Neural crest cell (in vitro differentiated cells): ENCODE results near the gene UBTF. TPM values are rescaled to one million over a fixed set of nuclear protein-coding genes. Genes with fewer than 3 reads are reported as not detected.
A peak's percentile ranks its signal among the peaks of the same experiment; 100 is the strongest.

ENCODE experiments used
- DNase-seq: peaks from one replicate; pipeline ENCODE4 v3.0.0; 2021; ENCODE audit warnings: low read depth, mixed read lengths, low spot score
- H3K27ac Mint-ChIP-seq: one replicate; pipeline ENCODE4 v1.8.0; 2021; ENCODE audit warnings: mild to moderate bottlenecking, mixed read lengths; ENCODE audit not compliant: unreplicated experiment
- H3K27me3 Mint-ChIP-seq: 2 replicates; pipeline ENCODE4 v1.8.0; 2021; ENCODE audit warnings: low read depth, mild to moderate bottlenecking, mixed read lengths
- H3K36me3 Mint-ChIP-seq: 2 replicates; pipeline ENCODE4 v1.8.0; 2021; ENCODE audit warnings: low read depth, mild to moderate bottlenecking, mixed read lengths
- H3K4me1 Mint-ChIP-seq: 2 replicates; pipeline ENCODE4 v1.8.0; 2021; ENCODE audit warnings: mixed read lengths
- H3K4me3 Mint-ChIP-seq: one replicate; pipeline ENCODE4 v1.8.0; 2021; ENCODE audit warnings: mild to moderate bottlenecking, mixed read lengths
- H3K9me3 Mint-ChIP-seq: 2 replicates; pipeline ENCODE4 v1.8.0; 2021; ENCODE audit warnings: mixed read lengths
- total RNA-seq: library from RNA; stranded (reverse); gene quantifications from 2 replicates; pipeline ENCODE4 v1.2.1, GENCODE V29; 2021
- TF ChIP-seq, protein P1 (sequence below): fragments of 200-600 bp; sonication (generic); conservative IDR thresholded peaks from 2 replicates; pipeline ENCODE4 v1.5.0; 2021; ENCODE audit warnings: antibody characterized with exemption, mild to moderate bottlenecking

UBTF gene
- total RNA-seq, 1 donor from 2014 or later, result 106 TPM

- Mint-ChIP-seq H3K4me3 (peak overlapping the region; percentile 99), H3K36me3 (peaks cover 4% of the 10 kb centered on the region), H3K4me1 (peaks cover 46% of the 10 kb centered on the region), H3K27me3 (peaks cover 4% of the 10 kb centered on the region), H3K27ac (no peak overlapping the region), H3K9me3 (no peaks in the 10 kb centered on the region)
- DNase-seq, result no peak
- TF ChIP-seq, protein P1, sequence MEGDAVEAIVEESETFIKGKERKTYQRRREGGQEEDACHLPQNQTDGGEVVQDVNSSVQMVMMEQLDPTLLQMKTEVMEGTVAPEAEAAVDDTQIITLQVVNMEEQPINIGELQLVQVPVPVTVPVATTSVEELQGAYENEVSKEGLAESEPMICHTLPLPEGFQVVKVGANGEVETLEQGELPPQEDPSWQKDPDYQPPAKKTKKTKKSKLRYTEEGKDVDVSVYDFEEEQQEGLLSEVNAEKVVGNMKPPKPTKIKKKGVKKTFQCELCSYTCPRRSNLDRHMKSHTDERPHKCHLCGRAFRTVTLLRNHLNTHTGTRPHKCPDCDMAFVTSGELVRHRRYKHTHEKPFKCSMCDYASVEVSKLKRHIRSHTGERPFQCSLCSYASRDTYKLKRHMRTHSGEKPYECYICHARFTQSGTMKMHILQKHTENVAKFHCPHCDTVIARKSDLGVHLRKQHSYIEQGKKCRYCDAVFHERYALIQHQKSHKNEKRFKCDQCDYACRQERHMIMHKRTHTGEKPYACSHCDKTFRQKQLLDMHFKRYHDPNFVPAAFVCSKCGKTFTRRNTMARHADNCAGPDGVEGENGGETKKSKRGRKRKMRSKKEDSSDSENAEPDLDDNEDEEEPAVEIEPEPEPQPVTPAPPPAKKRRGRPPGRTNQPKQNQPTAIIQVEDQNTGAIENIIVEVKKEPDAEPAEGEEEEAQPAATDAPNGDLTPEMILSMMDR, result no peak
Observed at GRCh38 chr17:44188576-44189403, 30.7 kb downstream of the UBTF start.

DNA sequence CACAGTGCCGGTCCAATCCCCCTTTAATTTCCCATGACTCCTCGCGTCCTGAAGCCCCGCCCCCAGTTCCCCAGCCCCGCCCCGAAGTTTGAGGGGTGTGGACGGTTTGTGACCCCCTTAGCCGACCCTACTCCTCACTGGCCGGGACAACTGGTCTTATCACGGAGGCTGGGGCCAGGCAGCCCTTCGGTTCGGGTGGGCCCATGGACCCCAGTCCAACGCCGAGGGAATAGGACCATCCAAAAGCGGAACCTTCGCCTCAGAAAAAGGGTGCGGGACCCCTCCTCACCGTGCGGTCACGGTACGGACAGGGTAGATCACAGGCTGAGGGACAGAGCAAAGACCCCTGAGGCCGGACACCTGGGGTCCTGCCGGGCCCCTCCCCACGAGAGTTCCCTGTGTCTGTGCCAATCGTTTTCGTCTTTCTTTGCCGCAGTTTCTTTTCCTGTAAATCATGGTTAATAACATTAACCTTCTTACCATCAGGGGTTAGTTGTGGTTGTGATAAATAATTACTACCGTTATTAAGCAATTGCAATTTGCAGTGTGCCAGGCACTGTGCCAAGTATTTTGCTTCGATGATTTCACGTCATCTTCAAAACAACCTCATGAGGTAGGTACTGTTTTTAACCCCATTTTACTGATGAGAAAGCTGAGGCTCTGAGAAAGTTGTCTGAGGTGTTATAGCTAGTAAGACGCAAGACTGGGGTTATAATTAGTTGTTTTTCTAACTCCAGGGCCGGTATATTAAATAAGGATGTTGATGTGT is 32.2 kb downstream of the UBTF start:
- peak overlapping the region; percentile 93 for H3K27ac Mint-ChIP-seq
- DNase-seq, result no peak
- TF ChIP-seq, protein P1, result no peak
- peaks cover 43% of the 10 kb centered on the region for H3K4me1 Mint-ChIP-seq
- H3K36me3 Mint-ChIP-seq, result peaks cover 4% of the 10 kb centered on the region
- no peaks in the 10 kb centered on the region for H3K9me3 Mint-ChIP-seq
- H3K27me3 Mint-ChIP-seq, result peaks cover 4% of the 10 kb centered on the region
- peak overlapping the region; percentile 99 for H3K4me3 Mint-ChIP-seq

DNA sequence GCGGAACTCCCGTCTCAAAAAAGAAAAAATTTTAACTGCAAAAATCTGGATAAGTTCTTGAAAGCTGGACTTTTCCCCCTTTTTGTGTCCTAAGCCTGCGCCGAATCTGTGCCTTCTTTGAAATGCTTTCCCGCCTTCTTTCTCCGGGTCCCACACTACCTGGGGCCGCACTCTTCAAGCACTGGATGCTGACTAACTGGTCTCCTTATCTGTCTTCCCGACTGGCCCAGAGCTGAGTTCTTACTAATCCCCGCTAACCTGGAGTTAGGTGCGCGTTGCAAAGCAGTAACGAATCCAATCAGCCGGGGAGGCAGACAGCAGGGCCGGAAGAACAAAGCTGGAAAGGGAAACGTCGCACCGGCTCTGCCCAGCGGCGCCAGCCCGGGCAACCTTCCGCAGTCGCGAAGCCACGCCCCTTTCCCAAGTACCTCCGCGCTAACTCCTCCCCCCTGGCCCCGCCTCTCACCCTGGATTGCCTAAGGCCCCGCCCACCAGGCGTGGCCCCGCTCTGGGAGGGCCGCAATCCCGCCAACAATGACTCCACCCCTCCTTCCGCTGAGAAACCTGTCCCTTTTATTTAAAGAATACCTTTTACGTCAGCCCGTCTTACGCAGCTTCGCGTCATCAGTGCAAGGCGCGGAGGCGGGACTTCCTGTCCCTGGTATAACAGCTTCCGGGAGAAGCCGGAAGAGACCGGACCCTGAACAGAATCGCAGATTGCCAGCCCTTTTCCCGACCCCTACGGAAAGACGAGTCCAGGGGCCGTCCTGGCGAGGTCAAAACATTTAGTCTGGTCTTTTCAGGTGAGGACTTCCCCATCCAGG is 33.0 kb downstream of the UBTF start, which contains the start of gene TMUB2:
Gene TMUB2, plus strand, starts transcription at position 666 of the 824 bp plus-strand sequence. CDS start 737 bp downstream, outside the sequence.
- Mint-ChIP-seq H3K4me3 (peak within 1 kb of the TSS; percentile 99), H3K27ac (peak within 1 kb of the TSS; percentile 99), H3K36me3 (peaks cover 11% of the 10 kb centered on the region), H3K9me3 (no peaks in the 10 kb centered on the region), H3K27me3 (peaks cover 4% of the 10 kb centered on the region), H3K4me1 (peaks cover 45% of the 10 kb centered on the region)
- peak; percentile 99 for DNase-seq
- TF ChIP-seq, protein P1, result no peak

DNA sequence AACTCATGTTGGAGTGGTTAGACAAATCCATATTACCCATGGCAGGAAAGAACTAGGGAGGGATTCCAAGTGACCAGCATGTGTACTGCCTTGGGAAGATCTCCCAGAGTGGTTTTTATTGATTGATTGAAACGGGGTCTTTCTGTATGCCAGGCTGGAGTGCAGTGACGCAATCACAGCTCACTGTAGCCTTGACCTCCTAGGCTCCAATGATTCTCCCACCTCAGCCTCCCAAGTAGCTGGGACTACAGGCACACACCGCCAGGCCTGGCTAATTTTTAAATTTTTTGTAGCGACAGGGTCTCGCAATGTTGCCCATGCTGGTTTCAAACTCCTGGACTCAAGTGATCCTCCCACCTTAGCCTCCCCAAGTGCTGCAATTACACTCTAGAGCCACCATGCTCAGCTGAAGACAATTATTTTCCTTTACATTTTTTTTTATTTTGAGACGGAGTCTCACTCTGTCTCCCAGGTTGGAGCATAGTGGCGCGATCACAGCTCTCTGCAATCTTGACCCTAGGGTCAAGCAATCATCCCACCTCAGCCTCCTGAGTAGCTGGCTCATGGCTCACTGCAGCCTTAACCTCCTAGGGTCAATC is 35.2 kb downstream of the UBTF start:
- TF ChIP-seq, protein P1, result no peak
- Mint-ChIP-seq H3K4me3 (peak overlapping the region; percentile 99), H3K4me1 (peaks cover 37% of the 10 kb centered on the region), H3K27me3 (peaks cover 4% of the 10 kb centered on the region), H3K27ac (peak overlapping the region; percentile 81), H3K9me3 (no peaks in the 10 kb centered on the region), H3K36me3 (peaks cover 12% of the 10 kb centered on the region)
- DNase-seq, result no peak

GRCh38 chr17:44183024-44183423 is 36.5 kb downstream of the UBTF start:
- peaks cover 19% of the 10 kb centered on the region for H3K36me3 Mint-ChIP-seq
- peaks cover 4% of the 10 kb centered on the region for H3K27me3 Mint-ChIP-seq
- DNase-seq, result no peak
- no peak overlapping the region for H3K27ac Mint-ChIP-seq
- H3K9me3 Mint-ChIP-seq, result no peaks in the 10 kb centered on the region
- TF ChIP-seq, protein P1, result no peak
- H3K4me3 Mint-ChIP-seq, result peak overlapping the region; percentile 76
- peaks cover 36% of the 10 kb centered on the region for H3K4me1 Mint-ChIP-seq
